ENCODE measurements around the gene RNF114.

Gene RNF114

DNA sequence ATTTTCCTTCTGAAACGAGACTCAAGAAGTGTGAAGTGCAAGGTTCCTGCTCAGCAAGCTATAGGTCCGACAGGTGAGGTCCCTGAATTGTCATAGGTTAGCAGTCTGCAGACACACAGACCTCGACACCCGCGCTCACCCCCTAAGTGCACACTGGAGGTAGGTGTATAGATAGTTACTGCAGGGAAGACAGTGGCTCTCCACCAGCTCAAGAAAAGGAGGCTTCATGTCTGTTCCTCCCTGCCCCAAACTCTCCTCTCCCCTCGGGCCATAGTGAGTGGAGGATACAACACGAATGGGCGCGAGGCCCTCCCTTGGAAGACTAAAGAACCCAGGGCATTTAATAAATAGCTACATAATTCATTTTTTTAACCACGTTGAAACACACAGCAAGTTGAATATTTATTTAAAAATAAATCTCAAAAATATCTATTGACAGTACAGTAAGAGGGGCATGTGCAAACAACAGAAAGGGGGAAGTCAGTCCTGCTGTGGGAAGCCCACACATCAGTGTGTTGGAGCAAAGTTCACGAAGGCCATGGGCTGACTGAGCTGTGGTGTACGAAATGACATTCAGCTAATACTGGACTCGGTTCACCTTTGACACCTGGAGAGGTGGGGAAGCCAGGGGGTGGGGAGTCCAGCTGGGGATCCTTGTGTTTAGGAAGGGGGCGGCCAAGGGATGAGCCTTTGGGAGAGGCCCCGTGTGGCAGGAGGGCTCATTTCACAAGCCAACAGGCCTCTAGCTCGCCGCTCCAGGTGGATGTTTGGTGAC lies 31.6 kb upstream of the RNF114 start:
- DNase-seq, result no peak

DNA sequence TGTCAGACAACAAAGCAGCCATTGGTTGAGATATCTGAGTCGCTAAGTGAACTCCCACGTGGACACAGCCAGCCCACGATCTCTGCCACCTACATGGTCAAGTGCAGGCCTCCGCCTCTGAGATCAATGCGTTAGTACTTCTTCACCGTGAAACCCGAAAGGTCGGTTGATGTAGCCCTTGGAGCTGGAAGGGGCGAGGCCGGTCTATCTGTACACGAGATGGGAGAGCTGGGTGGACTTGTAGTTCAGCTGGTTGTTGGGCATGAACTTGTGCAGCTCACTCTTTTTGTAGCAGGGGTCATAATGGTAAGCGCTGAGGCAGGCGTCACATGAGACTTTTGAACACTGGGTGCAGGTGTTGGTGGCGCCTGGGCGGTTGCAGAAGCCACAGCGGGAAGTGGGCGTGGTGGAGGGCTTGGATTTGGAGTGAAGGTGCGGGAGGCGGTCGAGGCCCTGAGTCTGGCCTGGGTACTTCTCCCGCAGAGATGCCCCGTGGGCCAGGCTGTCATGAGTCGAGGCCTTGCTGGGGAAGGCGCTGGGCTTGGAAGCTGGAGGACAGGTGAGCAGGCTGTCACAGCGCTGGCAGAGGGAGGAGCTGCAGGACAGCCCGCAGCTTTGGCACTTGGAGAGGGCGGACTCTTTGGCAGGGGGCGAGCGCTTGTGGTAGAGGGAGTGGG lies 30.6 kb upstream of the RNF114 start:
- no peak for DNase-seq

DNA sequence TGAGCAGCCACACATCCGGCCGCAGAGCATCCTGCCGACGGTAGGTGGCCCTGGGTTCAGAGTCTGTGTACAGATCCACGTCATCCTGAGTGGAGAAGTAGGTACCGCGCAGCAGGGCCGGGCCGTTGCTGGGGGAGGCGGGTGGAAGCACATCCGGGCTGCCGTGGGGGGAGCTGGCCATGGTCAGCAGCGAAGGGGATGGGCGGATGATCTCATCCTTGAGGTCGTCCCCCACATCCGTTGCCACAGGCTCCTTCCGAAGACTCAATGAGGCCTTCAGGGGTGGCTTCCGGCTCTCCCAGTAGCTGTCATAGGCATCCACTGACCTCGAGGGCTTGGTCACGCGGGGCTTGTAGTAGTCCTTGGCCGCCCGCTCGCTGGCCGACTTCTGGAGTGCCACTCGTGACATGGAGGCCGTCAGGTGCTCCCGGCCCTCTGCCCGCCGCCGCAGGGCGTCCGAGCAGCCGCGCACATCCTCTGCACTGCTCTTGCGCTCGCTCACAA lies 30.0 kb upstream of the RNF114 start:
- DNase-seq, result no peak

DNA sequence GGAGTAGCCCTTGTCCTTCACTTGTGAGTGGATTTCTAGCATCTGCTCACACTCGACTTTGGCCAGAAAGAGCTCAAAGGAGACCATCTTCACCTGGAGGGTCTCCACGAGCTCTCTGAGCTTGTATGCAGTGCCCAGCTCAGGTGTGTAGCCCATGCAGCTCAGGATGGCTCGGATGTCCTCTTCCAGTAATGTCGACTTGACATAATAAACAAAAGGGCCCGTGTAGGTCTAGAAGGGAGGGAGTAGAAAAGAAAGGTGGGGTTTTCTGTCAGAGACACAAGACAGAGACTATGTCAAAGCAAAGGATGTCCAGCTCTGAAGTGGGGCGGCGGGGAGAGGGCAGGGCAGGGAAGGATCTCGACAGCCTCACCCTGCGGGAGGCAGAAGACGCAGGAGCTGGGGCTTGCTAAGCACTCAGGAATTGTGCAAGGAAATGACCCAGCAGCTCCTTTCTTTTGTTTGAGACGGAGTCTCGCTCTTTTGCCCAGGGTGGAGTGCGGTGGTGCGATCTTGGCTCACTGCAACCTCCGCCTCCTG lies 29.5 kb upstream of the RNF114 start:
- DNase-seq, result no peak

DNA sequence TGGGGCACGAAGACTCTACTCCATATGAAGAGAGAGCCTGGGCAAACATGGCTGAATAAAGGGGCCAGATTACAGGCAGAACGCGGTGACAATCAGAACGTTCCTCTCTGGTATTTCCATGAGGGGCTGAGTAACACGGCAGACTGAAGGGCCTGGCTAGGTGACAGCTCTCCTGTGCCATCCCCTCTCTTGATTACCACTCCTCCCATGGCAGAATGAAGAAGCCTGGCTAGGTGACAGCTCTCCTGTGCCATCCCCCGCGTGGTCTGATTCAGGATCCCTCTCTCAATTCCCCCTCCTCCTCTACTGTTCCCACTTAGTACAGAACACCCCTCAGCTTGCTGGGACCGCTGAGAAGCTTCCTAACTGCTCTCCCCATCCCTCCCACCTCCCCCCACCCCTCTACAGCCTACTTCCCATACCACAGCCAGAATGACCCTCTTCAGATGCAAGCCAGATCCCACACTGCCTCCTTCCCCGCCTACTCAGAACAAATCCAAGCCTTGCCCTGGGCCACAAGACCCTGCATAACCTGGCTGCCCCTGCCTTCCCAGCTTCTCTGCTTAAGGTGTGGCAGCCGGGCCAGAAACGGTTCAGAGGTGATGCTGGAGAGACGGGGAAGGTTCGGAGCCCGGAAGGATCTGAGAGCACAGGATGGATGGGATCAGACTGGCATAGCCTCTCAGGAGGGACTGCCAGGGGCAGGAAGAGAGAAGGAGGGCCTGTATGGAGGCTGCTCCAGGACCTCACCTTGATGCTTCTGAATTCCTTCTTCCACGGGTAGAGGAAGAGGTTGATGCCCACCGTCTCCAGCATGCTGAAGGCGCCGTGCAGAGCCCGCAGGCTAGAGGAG lies 28.6 kb upstream of the RNF114 start:
- DNase-seq, result no peak

DNA sequence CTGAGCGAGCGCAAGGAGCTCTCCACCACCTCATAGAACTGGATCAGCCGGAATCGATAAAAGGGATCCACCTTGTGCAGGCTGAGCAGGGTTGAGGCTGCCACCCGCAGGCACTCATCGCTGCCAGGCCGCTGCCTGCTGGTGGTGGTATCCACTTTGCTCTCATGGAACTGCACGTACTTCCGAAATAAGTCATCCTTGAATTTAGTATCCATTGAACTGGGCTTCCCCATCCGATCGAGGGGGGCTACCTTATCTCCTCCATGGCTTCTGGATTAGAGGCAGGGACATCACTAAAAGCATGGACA lies 28.0 kb upstream of the RNF114 start:
- no peak for DNase-seq

DNA sequence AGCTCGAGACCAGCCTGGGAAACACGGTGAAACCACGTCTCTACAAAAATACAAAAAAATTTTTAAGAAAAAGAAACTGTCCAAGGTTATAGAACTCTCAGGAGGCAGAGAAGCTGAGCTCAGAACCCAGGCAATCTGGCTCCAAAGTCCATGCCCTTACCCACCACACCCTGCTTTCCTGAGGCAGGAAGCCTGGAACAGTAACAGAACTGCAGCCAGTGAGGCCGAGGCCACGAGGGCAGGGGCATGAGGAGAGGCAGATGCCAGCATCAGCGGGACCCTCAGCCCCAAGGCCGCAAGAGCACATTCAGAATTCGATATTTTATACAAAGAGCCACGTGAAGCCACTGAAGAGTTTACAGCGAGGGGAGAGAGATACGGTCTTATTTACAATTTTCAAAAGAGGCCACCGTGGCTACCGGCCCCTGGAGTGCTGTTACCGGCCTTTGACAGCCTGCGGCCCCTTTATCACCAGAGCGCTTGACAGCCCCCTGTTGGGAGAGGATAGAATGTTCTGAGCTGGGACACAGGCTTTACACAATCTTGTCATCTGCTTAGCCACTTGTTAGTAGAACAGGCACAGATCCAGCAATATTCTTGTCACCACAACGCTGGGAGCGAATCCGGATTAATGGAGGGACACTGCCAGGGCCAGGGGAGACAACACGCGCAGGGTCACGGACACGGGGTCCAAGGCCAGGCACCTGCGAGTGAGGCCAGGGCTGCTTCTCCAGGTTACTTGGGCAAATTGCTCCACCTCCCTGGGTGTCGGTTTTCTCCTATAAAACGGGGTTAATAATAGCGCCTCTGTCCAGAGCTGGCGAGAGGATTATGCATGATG lies 26.5 kb upstream of the RNF114 start:
- DNase-seq, result no peak

DNA sequence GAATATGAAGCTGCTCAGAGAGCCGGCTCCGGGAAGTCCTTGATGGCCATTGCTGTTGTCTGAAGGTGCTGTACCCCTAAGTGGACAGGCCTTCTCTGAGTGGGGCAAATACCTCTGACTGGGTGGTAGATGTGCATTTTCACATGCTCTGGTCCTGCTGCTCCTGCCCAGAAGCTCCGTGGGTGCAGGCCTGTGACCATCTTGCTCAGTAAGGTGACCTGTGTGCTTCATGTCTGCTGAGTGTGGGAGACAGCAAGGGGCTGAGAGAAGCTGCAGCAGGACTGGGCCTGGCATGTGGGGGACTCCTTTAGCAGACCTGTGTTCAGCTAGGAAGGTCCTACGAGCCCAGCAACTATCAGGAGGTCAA lies 25.9 kb upstream of the RNF114 start:
- DNase-seq, result no peak

DNA sequence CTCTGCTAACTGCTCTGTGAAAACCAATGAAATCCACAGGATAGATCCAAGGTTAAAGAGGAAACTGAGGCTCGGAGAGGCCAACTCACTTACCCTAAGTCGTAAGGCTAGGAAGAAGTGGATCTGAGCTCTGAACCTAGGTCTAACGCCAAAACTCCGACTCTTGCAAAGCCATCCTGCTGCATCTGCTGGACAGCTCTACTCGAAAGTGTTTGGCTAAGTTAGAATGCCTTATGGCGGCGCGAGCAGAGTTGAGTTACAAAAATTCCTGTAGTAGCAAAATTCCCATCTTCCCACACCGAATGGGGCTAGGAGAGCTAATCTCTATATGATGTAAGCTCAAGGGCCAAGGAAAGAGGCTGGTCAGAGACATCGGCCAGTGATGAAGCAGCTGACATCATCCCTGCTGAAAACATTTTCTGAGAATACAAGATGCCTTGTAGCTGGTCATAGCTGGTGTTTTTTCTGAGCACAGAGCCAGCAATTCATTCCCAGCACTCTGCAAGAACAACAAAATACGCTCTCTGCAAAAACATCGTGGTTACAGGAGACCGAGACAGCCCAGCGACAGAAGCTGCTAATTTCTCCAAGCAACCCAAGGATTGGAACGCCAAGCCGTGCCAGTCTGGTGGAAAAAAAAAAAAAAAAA lies 22.7 kb upstream of the RNF114 start:
- DNase-seq, result no peak

DNA sequence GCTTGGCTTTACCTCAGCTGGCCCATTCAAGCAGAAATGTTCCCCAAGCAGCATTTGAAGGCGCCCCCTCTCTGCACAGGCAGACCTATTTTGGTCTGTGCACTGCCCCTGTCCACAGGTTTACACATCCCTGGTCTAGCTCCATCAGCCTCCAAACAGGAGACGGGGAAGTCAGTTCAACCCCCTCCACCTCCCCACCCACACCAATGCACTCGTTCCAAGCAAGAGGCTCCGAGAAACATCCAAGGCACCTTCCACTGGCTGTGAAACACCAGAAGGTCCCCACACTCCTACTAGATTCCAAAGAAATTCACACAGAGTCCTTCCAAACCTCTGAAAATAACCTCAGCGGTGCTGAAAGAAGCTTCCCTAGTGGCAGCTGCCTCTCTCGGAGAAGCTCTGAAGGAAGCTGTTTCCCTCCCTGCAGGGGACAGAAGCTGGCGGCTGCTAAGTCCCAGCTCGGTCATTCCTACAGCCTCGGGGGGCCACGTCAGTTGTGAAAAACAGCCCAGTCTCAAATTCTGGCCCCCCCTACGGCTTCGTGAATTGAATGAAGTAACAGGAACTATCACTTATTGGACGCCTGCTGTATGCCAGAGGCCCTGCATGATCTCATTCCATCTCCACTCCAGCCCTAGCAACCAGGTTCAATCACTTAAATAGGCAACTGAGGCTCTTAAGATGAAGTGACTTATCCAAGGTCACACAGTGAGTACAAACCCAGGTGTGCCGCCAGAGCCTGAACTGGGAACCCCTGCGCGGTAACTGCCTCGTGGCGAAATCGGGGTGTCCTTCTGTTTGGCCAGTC lies 21.7 kb upstream of the RNF114 start:
- peak; percentile 46 for DNase-seq

DNA sequence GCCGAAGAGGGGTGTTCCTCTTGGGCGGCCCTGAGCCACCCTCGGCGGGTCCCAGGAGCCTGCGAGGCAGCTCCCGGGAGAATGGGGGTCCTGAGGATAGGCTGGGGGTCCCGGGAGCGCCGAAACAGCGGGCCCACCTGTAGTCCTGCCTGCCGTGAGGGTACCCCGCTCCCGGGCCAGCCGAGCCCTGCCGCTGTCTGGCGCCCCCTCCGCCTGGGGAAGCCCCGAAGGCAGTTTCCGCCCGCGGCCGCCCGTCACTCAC lies 21.1 kb upstream of the RNF114 start:
- DNase-seq, result no peak

DNA sequence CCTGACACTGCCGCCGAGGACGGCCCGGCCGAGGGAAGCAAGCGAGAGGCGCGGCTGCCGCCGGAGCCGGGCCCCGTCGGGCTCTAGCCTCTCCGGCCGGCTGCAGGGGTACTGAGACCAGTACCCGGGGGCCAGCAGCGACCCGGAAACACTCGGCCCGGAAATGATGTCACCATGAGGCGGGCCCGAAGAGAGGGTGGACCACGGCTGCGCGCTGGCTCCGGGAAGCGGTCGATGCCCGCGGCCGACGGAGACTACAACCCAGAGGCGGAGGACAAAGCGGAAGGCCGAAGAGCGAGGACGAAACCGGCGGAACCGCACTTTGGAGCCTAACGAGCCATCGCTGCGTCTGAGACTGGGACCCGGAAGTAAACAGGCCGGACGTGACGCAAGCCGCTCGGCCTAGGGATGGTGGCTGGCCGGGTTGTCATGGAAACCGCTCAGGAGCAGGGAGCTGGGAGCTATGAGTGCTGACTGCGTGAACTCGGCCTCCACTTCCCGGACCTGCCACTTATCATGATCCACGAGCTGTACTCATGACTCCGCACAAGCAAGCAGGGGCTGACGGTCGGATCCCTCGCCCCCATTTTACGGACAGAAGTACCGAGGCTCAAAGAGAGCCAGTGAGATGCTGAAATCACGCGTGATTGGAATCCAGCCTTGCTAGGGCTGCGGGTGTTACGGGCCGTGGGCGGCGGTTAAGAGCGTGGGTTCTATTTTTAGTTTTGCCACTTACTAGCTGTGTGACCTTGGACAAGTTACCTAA lies 20.6 kb upstream of the RNF114 start, which contains the start of gene SPATA2:
TSS of gene SPATA2 (minus strand) at position 150 of the 766 bp plus-strand sequence. CDS start 7,039 bp downstream, outside the sequence.
- peak; percentile 98 for DNase-seq

DNA sequence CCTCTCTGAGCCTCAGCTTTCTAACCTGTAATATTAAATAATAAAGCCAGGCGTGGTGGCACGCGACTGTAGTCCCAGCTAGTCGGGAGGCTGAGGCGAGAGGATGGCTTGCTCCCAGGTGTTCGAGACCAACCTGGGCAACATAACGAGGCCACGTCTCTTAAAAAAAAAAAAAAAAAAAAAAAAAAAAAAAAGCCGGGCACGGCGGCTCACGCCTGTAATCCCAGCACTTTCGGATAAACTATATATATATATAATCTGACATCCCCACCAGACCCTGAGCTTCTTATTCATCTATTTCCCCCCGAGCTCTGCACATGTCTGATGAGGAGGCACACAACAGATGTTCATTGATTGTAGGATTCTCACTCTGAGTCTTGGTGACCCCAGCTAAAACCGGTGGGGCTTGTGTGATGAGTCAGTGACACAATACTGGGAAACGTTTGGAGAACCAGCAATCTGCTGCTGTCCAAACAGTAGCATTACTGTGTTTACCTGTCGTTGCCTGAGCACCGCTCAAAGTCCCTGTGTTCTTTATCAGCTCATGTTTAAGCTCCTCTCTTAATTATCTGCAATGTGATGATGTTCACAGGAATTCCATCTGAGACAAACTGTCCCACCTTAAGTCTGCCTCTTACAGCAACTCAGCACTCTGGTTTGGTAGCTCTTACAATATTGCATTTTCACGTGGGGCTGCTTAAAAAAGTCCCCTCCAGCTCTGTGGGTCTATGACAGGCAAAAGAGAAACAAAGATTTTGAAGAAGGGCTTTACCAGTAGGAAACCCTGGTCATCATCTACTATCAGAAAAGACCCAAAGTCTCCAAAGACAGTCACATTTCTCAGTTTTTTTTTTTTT lies 19.8 kb upstream of the RNF114 start:
- peak; percentile 83 for DNase-seq

DNA sequence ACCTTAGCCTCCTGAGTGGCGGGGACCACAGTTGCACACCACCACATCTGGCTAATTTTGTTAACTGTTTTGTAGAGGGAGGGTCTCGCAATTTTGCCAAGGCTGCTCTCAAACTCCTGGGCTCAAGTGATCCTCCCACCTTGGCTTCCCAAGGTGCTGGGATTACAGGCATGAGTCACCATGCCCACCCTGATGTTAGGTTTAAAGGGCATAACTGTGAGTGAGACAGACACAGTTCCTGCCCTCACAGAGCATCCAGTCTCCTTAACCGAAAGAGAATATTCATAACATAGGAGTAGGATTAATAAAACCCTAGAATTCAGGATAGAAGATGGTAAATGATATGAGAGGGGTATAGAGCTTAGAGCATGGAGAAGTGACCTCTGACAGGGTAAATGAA lies 17.8 kb upstream of the RNF114 start:
- DNase-seq, result no peak

DNA sequence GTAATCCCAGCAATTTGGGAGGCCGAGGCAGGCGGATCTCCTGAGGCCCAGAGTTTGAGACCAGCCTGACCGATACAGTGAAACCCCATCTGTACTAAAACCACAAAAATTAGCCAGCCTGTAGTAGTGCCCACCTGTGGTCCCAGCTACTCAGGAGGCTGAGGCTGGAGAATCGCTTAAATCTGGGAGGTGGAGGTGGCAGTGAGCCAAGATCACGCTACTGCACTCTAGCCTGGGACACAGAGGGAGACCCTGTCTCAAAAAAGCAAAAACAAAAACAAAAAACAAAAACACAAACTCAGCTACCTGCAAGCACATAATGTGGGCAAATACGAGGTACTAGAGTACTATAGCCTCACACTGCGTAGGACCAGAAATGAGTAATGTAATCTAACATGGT lies 17.2 kb upstream of the RNF114 start:
- DNase-seq, result no peak

DNA sequence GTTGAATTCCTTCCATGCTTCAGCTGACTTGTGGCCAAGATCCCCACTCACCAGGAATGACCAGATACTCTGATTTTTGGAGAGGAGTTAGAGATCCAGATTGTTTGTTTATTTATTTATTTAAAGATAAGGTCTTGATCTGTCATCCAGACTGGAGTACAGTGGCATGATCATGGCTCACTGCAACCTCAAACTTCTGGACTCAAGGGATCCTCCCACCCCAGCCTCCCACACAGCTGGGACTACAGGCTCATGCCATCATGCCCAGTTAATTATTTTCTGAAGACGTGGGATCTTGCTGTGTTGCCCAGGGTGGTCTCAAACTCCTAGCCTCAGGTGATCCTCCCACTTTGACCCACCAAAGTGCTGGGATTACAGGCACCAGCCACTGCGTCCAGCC lies 16.7 kb upstream of the RNF114 start:
- no peak for DNase-seq

DNA sequence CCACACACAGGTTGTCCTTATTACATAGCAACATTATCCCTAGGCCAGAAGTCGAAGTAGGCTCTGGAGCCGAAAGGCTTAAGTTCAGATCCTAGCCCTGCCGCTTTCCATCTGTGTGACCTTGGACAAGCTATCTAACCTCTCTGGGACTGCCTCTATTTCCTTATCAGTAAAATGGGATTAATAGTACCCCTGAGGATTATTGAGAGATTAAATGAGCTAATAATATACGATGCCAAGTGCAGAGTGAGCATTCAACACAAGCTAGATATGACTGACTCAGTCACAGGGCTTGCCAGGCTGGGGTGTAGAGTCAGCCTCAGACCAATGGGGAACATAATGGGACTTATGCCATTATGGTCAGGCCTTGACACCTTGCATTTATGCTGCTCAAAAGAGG lies 11.9 kb upstream of the RNF114 start:
- DNase-seq, result no peak

DNA sequence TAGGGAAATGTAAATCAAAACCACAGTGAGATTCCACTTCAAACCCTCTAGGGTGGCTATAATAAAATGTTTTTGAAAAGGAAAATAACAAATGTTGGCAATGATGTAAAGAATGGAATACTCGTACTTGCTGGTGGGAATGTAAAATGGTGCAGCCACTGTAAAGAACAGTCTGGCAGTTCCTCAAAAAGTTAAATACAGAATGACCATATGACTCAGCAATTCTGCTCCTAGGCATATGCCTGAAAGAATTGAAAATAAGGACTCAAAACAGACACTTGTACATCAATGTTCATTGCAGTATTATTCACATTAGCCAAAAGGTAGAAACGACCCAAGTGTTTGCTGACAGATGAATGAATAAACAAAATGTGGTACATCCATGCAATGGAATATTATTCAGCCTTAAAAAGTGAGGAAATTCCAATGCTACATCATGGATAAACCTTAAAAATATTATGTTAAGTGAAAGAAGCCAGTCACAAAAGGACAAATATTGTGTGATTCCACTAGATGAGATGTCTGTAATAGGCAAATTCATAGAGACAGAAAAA lies 10.2 kb upstream of the RNF114 start:
- DNase-seq, result no peak

Measured in NCI-H146 (cell line).